Gastrocnemius medialis (tissue), 4 donors: Measurements from ENCODE around the gene FBXO42. TPM values are rescaled to one million over a fixed set of nuclear protein-coding genes. Genes with fewer than 3 reads are reported as not detected.
"Not testable (repeated sequence)": the region's sequence is repeated elsewhere in the genome, so short reads cannot be mapped to it uniquely, and the experiment has no call there.

Source experiments
- ATAC-seq, 2 donors: fragments of 150-250 bp; one replicate each; pipeline ENCODE4 v1.9.1; 2016
- DNase-seq, 2 donors: peaks; one replicate each; pipeline ENCODE4 v3.0.0-alpha.2; 2019
- H3K27ac ChIP-seq, 4 donors: fragments of 200-600 bp; sonication (generic); 1 replicate in 1 of 4; 2 replicates in 3 of 4; pipeline ENCODE4 v1.5.1; 2016 to 2018; ENCODE audit warnings: mild to moderate bottlenecking in 2 of 4, moderate library complexity in 1 of 4
- H3K27me3 ChIP-seq, 3 donors: fragments of 200-600 bp; sonication (generic) in 2 of 3; 1 replicate in 1 of 3; 2 replicates in 2 of 3; pipeline versions ENCODE4 v1.5.1 to v1.6.0; 2016 to 2019; ENCODE audit warnings: mild to moderate bottlenecking in 1 of 3, moderate library complexity in 1 of 3
- H3K36me3 ChIP-seq, 2 donors: fragments of 200-600 bp; sonication (generic) in 1 of 2; one replicate each; pipeline ENCODE4 v1.5.1; 2017 to 2018
- H3K4me1 ChIP-seq, 2 donors: fragments of 200-600 bp; sonication (generic) in 1 of 2; one replicate each; pipeline ENCODE4 v1.5.1; 2016 to 2017; ENCODE audit warnings: mild to moderate bottlenecking in 2 of 2
- H3K4me3 ChIP-seq, 4 donors: fragments of 200-600 bp; sonication (generic) in 3 of 4; 1 replicate in 1 of 4; 2 replicates in 3 of 4; pipeline ENCODE4 v1.5.1; 2016 to 2019; ENCODE audit warnings: mild to moderate bottlenecking in 2 of 4
- H3K9me3 ChIP-seq, 3 donors: fragments of 200-600 bp; sonication (generic) in 2 of 3; 1 replicate in 1 of 3; 2 replicates in 2 of 3; pipeline ENCODE4 v1.5.1; 2016 to 2019
- CTCF ChIP-seq, 5 experiments: fragments of 450-650 bp in 3 of 5; fragments of 200-600 bp in 2 of 5; sonication (generic) in 2 of 5; IDR thresholded peaks in 4 of 5; conservative IDR thresholded peaks in 1 of 5; 1 replicate in 4 of 5; 2 replicates in 1 of 5; pipeline ENCODE4 v1.5.1; 2016 to 2019; ENCODE audit warnings: antibody characterized with exemption in 5 of 5, mild to moderate bottlenecking in 3 of 5, moderate library complexity in 3 of 5
- POLR2A ChIP-seq, 2 donors: fragments of 450-650 bp; IDR thresholded peaks; one replicate each; pipeline ENCODE4 v1.6.1; 2017; ENCODE audit warnings: antibody characterized with exemption in 2 of 2, mild to moderate bottlenecking in 2 of 2, moderate library complexity in 2 of 2
- in situ Hi-C, 4 donors: fragments of 200-750 bp; cut with MboI; loops; one replicate each; pipeline versions ENCODE4 v1.15.0 to v1.8.0; 2017; ENCODE audit warnings: low sequenced_read_pairs in 4 of 4
- intact Hi-C: fragments of 100-400 bp; cut with DNase I; formaldehyde crosslinking; loops from one replicate; pipeline ENCODE4 v1.15.1; 2023; ENCODE audit warnings: low total_unique reads
- total RNA-seq, 4 donors: library from RNA; depleted of rRNA; stranded (reverse); fragments of >200 nt; gene quantifications; one replicate each; pipeline versions ENCODE4 v1.1.0 to v1.2.3, GENCODE V29; 2016

The FBXO42 gene
- total RNA-seq, 4 donors from 2014 or later, result 23.1 to 32.4 (median 27.2) TPM

- intact Hi-C loops (no loop called here), in situ Hi-C loops (no loop called here)
- Histone ChIP-seq H3K36me3 (peaks cover 0 to 18% of the 10 kb centered on the region in 2 donors), H3K4me1 (peaks cover 8 to 12% of the 10 kb centered on the region in 2 donors), H3K27me3 (no peaks in the 10 kb centered on the region), H3K4me3 (no peak overlapping the region), H3K9me3 (no peaks in the 10 kb centered on the region), H3K27ac (no peak overlapping the region)
- ATAC-seq (no peak), DNase-seq (no peak)
- TF ChIP-seq POLR2A (IDR thresholded peaks at IDR 0.05) (no peak), CTCF (IDR thresholded peaks at IDR 0.05 in 4 of 5, conservative IDR thresholded peaks at IDR 0.05 in 1 of 5) (no peak)
These were observed 93.6 kb downstream of the FBXO42 start for GRCh38 chr1:16258591-16259135.

GRCh38 chr1:16257968-16258367 lies 94.3 kb downstream of the FBXO42 start:
- peaks cover 8 to 12% of the 10 kb centered on the region in 2 donors for H3K4me1 ChIP-seq
- H3K4me3 ChIP-seq, result no peak overlapping the region
- H3K27me3 ChIP-seq, result no peaks in the 10 kb centered on the region
- ATAC-seq (no peak), DNase-seq (no peak)
- no peak overlapping the region for H3K27ac ChIP-seq
- intact Hi-C loops, result no loop called here
- in situ Hi-C loops, result no loop called here
- TF ChIP-seq CTCF (IDR thresholded peaks at IDR 0.05 in 4 of 5, conservative IDR thresholded peaks at IDR 0.05 in 1 of 5), result no peak
- TF ChIP-seq POLR2A (IDR thresholded peaks at IDR 0.05), result no peak
- H3K9me3 ChIP-seq, result no peaks in the 10 kb centered on the region
- peaks cover 0 to 20% of the 10 kb centered on the region in 2 donors for H3K36me3 ChIP-seq

- in situ Hi-C loops, H3K27me3 ChIP-seq, DNase-seq, H3K4me3 ChIP-seq, H3K27ac ChIP-seq, intact Hi-C loops, H3K9me3 ChIP-seq, ATAC-seq: not testable (repeated sequence)
- peaks cover 8 to 12% of the 10 kb centered on the region in 2 donors for H3K4me1 ChIP-seq
- peaks cover 0 to 20% of the 10 kb centered on the region in 2 donors for H3K36me3 ChIP-seq
These were observed 94.7 kb downstream of the FBXO42 start for GRCh38 chr1:16257556-16257955.

- Histone ChIP-seq H3K36me3 (peaks cover 0 to 22% of the 10 kb centered on the region in 2 donors), H3K27me3 (no peaks in the 10 kb centered on the region), H3K9me3 (no peaks in the 10 kb centered on the region), H3K27ac (peak overlapping the region in 1 of 4 donors; percentile 33), H3K4me1 (peaks cover 8 to 12% of the 10 kb centered on the region in 2 donors), H3K4me3 (no peak overlapping the region)
- DNase-seq, result no peak
- in situ Hi-C loops, result no loop called here
- TF ChIP-seq CTCF (IDR thresholded peaks at IDR 0.05 in 4 of 5, conservative IDR thresholded peaks at IDR 0.05 in 1 of 5) (no peak), POLR2A (IDR thresholded peaks at IDR 0.05) (no peak)
- intact Hi-C loops, result no loop called here
- ATAC-seq, result no peak
These were observed 95.8 kb downstream of the FBXO42 start for GRCh38 chr1:16256478-16256877.

- TF ChIP-seq CTCF (IDR thresholded peaks at IDR 0.05 in 4 of 5, conservative IDR thresholded peaks at IDR 0.05 in 1 of 5) (no peak), POLR2A (IDR thresholded peaks at IDR 0.05) (no peak)
- ATAC-seq (peak; percentile 51 to 62), DNase-seq (no peak)
- in situ Hi-C loops (no loop called here), intact Hi-C loops (no loop called here)
- H3K27me3 ChIP-seq, result no peaks in the 10 kb centered on the region
- H3K27ac ChIP-seq, result peak overlapping the region; percentile 30 to 91 (median 73)
- no peak overlapping the region for H3K4me3 ChIP-seq
- H3K9me3 ChIP-seq, result no peaks in the 10 kb centered on the region
- H3K36me3 ChIP-seq, result peaks cover 0 to 33% of the 10 kb centered on the region in 2 donors
- H3K4me1 ChIP-seq, result peaks cover 20 to 32% of the 10 kb centered on the region in 2 donors
These were observed 97.9 kb downstream of the FBXO42 start for GRCh38 chr1:16254263-16254928.
